Esophagus muscularis mucosa (tissue), 4 donors: ENCODE data around the gene USP9X. TPM values are rescaled to one million over a fixed set of nuclear protein-coding genes. Genes with fewer than 3 reads are reported as not detected.
"Not testable (repeated sequence)": the region's sequence is repeated elsewhere in the genome, so short reads cannot be mapped to it uniquely, and the experiment has no call there.

Experiments used
- DNase-seq: peaks from one replicate; pipeline ENCODE4 v3.0.0-alpha.2; 2017; ENCODE audit errors: extremely low spot score
- H3K27ac ChIP-seq, 4 donors: fragments of 200-600 bp; sonication (generic); replicated peaks in 1 of 4; 1 replicate in 3 of 4; 2 replicates in 1 of 4; pipeline ENCODE4 v1.5.1; 2016 to 2019; ENCODE audit warnings: mild to moderate bottlenecking in 1 of 4
- H3K27me3 ChIP-seq, 4 donors: fragments of 200-600 bp; sonication (generic); one replicate each; pipeline versions ENCODE4 v1.5.1 to v1.6.0; 2016 to 2019
- H3K36me3 ChIP-seq, 4 donors: fragments of 200-600 bp; sonication (generic); one replicate each; pipeline ENCODE4 v1.5.1; 2016 to 2019
- H3K4me1 ChIP-seq, 4 donors: fragments of 200-600 bp; sonication (generic); one replicate each; pipeline ENCODE4 v1.5.1; 2016 to 2019
- H3K4me3 ChIP-seq, 4 donors: fragments of 200-600 bp; sonication (generic); 1 replicate in 2 of 4; 2 replicates in 2 of 4; pipeline ENCODE4 v1.5.1; 2016 to 2019; ENCODE audit warnings: mild to moderate bottlenecking in 4 of 4, moderate library complexity in 1 of 4
- H3K9me3 ChIP-seq, 4 donors: fragments of 200-600 bp; sonication (generic); 1 replicate in 3 of 4; 2 replicates in 1 of 4; pipeline ENCODE4 v1.5.1; 2016 to 2019
- EP300 ChIP-seq: sonication (generic); formaldehyde crosslinking; IDR thresholded peaks from one replicate; pipeline ENCODE4 v1.6.1; 2017; ENCODE audit warnings: antibody characterized with exemption
- POLR2A ChIP-seq: fragments of 450-650 bp; IDR thresholded peaks from one replicate; pipeline ENCODE4 v1.6.1; 2017; ENCODE audit warnings: antibody characterized with exemption, moderate library complexity, mild to moderate bottlenecking, low read depth
- POLR2AphosphoS5 ChIP-seq, 2 donors: sonication (generic); formaldehyde crosslinking; IDR thresholded peaks; one replicate each; pipeline ENCODE4 v1.6.1; 2017; ENCODE audit warnings: antibody characterized with exemption in 2 of 2
- WGBS: methylation state at CpG from one replicate; pipeline ENCODE4 v1.1.5; 2018; 5-methylcytosine and 5-hydroxymethylcytosine counted together
- intact Hi-C: fragments of 100-400 bp; cut with DNase I; formaldehyde crosslinking; loops from one replicate; pipeline ENCODE4 v1.15.1; 2023
- total RNA-seq, 4 donors: library from RNA; depleted of rRNA; stranded (reverse); fragments of >200 nt; gene quantifications; one replicate each; pipeline versions ENCODE4 v1.1.0 to v1.2.1, GENCODE V29; 2016
- TF ChIP-seq, protein P1 (sequence below), 3 experiments: fragments of 200-600 bp in 2 of 3; fragments of 450-650 bp in 1 of 3; sonication (generic) in 2 of 3; IDR thresholded peaks; one replicate each; pipeline ENCODE4 v1.5.1; 2017 to 2019; ENCODE audit warnings: antibody characterized with exemption in 3 of 3, mild to moderate bottlenecking in 2 of 3, moderate library complexity in 1 of 3

The USP9X gene
- total RNA-seq, 4 donors from 2014 or later = 97.3 to 142 (median 113) TPM

DNA sequence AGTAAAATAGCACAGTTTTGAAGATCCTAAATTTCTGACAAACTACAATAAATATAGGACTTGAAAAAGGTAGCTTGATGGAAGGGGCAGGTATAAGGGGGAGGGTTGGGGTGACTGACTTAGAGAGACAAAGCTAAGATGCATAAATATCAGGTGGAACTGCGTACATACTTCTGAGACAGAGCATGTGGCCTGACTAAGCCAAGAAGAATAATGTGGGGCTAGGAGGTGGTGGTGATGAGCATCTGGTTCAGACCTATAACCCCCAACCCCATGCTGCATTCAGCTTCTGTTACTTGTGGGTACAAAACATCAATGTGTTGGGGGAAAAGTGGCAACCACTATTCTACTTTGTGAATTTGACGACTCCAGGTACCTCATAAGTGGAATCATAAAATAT, 19.8 kb downstream of the USP9X start:
- H3K9me3 ChIP-seq = peaks cover 0 to 4% (median 0%) of the 10 kb centered on the region in 4 donors
- 97% methylated on average over 2 of the region's 2 CpGs for WGBS
- no peaks in the 10 kb centered on the region for H3K36me3 ChIP-seq
- H3K4me3 ChIP-seq = no peak overlapping the region
- intact Hi-C loops = no loop called here
- H3K27ac ChIP-seq = no peak overlapping the region
- TF ChIP-seq EP300 (no peak), POLR2A (no peak), POLR2AphosphoS5 (IDR thresholded peaks at IDR 0.05) (no peak)
- TF ChIP-seq, protein P1, sequence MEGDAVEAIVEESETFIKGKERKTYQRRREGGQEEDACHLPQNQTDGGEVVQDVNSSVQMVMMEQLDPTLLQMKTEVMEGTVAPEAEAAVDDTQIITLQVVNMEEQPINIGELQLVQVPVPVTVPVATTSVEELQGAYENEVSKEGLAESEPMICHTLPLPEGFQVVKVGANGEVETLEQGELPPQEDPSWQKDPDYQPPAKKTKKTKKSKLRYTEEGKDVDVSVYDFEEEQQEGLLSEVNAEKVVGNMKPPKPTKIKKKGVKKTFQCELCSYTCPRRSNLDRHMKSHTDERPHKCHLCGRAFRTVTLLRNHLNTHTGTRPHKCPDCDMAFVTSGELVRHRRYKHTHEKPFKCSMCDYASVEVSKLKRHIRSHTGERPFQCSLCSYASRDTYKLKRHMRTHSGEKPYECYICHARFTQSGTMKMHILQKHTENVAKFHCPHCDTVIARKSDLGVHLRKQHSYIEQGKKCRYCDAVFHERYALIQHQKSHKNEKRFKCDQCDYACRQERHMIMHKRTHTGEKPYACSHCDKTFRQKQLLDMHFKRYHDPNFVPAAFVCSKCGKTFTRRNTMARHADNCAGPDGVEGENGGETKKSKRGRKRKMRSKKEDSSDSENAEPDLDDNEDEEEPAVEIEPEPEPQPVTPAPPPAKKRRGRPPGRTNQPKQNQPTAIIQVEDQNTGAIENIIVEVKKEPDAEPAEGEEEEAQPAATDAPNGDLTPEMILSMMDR (IDR thresholded peaks at IDR 0.05) = no peak
- H3K4me1 ChIP-seq = peaks cover 22 to 50% (median 44%) of the 10 kb centered on the region in 4 donors
- no peaks in the 10 kb centered on the region for H3K27me3 ChIP-seq
- no peak for DNase-seq

GRCh38 chrX:41106257-41106656, 21.0 kb downstream of the USP9X start:
- 91% methylated on average over 3 of the region's 3 CpGs for WGBS
- H3K4me1 ChIP-seq = peaks cover 32 to 56% (median 53%) of the 10 kb centered on the region in 4 donors
- H3K36me3 ChIP-seq, H3K27me3 ChIP-seq, DNase-seq, intact Hi-C loops, H3K27ac ChIP-seq, H3K9me3 ChIP-seq, H3K4me3 ChIP-seq: not testable (repeated sequence)

- TF ChIP-seq, protein P1 (IDR thresholded peaks at IDR 0.05) = no peak
- TF ChIP-seq POLR2AphosphoS5 (IDR thresholded peaks at IDR 0.05) (no peak), POLR2A (no peak), EP300 (no peak)
- H3K4me3 ChIP-seq = no peak overlapping the region
- no peaks in the 10 kb centered on the region for H3K36me3 ChIP-seq
- no peaks in the 10 kb centered on the region for H3K27me3 ChIP-seq
- no peak overlapping the region for H3K27ac ChIP-seq
- DNase-seq = no peak
- intact Hi-C loops = no loop called here
- peaks cover 0 to 4% (median 0%) of the 10 kb centered on the region in 4 donors for H3K9me3 ChIP-seq
- H3K4me1 ChIP-seq = peaks cover 32 to 72% (median 61%) of the 10 kb centered on the region in 4 donors
- WGBS = 100% methylated on average over 1 of the region's 1 CpG
Measured at GRCh38 chrX:41108007-41108406, 22.8 kb downstream of the USP9X start.

DNA sequence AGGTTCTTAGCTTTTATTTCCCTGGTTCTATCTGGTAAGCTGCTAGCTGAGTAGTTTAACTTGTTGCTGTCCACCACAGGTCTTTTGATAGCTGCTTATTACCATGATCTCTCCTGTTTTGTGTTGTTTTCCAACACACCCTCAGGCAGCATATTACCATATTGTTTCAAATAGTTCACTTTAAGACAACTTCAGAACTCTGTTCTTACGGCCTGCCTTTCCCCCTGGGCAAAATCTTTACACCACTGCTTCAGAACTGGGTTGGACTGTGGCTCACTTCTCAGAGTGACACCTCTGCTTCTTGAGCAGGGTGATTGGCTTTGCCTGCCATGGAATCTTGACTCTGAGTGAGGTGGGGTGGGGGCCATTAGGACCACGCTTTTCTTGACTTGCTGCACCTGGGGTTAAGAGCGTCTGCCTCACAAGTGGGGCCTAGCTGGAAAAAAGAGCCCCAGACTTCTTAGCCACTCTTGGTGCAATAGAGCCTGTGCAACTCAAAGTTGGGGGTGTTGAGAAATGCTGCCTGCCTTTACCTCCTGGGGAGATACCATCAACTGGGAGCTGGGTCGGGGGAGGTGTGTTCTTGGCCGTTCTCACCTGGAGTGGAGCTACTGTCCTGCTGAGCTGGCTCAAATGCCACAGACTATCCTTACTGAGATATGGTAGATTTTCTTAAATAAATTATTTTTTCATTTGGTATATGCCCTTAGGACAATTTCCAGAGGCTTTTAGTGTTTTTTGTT, 23.4 kb downstream of the USP9X start:
- H3K4me3 ChIP-seq = no peak overlapping the region
- H3K36me3 ChIP-seq = no peaks in the 10 kb centered on the region
- H3K27me3 ChIP-seq = no peaks in the 10 kb centered on the region
- no peak for TF ChIP-seq POLR2A
- TF ChIP-seq POLR2AphosphoS5 (IDR thresholded peaks at IDR 0.05) = no peak
- TF ChIP-seq, protein P1 (IDR thresholded peaks at IDR 0.05) = no peak
- no peak for TF ChIP-seq EP300
- intact Hi-C loops = no loop called here
- H3K4me1 ChIP-seq = peaks cover 32 to 68% (median 61%) of the 10 kb centered on the region in 4 donors
- H3K27ac ChIP-seq = no peak overlapping the region
- DNase-seq = no peak
- H3K9me3 ChIP-seq = peaks cover 0 to 4% (median 0%) of the 10 kb centered on the region in 4 donors
- 84% methylated on average over 4 of the region's 5 CpGs for WGBS

- Histone ChIP-seq H3K36me3 (no peaks in the 10 kb centered on the region), H3K4me3 (no peak overlapping the region), H3K27me3 (no peaks in the 10 kb centered on the region), H3K27ac (no peak overlapping the region), H3K9me3 (peaks cover 0 to 4% (median 0%) of the 10 kb centered on the region in 4 donors), H3K4me1 (peaks cover 38 to 74% (median 67%) of the 10 kb centered on the region in 4 donors)
- TF ChIP-seq EP300 (no peak), POLR2AphosphoS5 (IDR thresholded peaks at IDR 0.05) (no peak), POLR2A (no peak)
- TF ChIP-seq, protein P1 (IDR thresholded peaks at IDR 0.05) = no peak
- 63% methylated on average over 7 of the region's 7 CpGs for WGBS
- intact Hi-C loops = loop anchor here (10.0 kb wide), 4 partner anchors 176 to 566 kb away; partner anchors contain the start of gene MED14
- DNase-seq = no peak
Measured at GRCh38 chrX:41110801-41111625, 25.8 kb downstream of the USP9X start.
